GM21786 (cell line): ENCODE results near the gene CEP192.

Experiments
- ATAC-seq: cut with Tn5 transposase; IDR thresholded peaks from one replicate; pipeline ENCODE4 v1.9.1; 2021; ENCODE audit not compliant: unreplicated experiment

CEP192 gene

DNA sequence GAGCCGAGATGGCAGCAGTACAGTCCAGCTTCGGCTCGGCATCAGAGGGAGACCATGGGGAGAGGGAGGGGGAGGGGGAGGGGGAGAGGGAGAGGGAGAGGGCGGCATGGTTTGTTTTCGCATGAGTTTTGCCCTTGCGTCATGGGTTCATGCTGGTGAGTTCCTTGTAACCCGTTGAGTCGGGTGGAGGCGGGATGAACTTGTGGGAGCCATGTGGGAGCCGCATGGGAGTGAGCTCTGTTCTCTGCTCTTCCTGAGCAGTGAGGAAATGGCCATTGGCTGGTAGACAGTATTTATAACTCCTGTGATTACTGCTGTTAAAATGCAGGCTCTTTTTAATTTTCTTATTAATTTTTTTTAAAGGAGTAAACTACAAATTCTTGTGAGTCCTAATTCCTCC is 108.0 kb downstream of the CEP192 start:
- no peak for ATAC-seq

DNA sequence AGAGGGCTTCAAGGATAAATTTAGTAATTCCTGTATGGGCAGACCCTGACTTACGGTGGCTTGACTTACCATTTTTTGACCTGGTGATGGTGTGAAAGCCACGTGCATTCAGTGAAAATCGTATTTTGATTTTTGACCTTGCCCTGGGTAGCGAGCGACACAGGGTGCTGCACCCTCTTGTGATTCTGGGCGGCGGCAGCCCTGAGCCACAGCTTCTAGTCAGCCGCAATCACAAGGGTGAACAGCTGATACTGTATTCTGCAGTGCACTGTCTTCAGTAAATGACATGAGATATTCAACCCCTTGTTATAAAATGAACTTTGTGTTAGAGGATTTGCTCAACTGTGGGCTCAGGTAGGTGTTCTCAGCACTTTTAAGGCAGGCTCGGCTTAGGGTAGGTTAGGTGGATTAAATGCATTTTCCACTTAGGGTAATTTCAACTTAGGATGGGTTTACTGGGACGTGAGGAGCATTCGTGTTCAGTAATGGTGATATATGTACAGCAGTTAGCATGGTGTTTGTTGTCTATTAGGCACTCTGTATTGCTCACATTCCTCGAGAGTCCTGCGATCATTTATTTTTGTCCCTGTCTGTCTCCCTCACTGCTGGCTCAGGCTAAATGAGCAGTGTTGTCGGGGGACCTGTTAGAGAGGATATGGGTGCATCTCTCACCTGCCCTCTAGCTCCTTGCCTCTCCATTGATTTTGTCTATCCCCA is 109.9 kb downstream of the CEP192 start:
- no peak for ATAC-seq

DNA sequence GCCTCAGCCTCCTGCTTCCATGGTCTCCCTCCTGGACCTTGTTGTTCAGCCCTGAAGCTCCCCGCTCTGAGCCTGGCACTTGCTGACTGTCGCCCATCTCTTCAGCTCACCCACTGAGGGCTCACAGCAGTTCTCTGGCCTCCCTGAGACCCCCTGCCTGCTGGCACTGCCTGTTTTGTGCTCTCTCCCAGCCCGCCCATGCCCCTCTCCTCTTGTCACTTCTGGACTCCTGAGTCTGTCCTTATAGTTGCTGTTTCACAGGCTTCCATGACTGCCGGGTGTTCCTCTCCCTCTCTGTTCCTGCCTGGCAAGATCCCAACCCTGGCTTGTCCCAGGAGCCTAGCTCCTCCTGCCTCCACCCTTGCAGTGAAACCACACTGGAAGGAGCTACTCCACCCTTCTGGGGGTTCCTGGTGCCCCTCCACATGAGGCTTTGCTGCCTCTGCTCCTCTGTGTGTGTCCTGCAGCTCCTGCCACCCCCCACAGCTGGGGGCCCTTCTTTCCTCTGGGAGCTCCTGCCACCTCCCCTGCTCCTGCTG is 110.6 kb downstream of the CEP192 start:
- no peak for ATAC-seq

DNA sequence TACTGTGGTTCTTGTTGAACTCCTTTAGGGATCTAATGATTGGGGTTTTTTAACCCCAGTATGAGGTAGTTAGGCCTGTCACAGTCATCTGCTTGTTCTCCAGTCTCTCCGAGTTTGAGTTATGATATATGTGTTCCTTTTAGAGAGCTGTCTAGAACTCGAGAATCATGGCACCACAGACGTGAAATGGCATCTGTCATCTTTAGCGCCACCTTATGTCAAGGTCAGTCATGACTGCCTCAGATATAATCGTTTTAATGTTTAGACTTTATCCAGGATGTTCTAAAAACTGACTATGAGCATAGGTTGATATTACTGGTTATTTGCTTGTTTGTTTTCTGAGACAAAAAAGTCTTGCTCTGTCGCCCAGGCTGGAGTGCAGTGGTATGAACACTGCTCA is 112.2 kb downstream of the CEP192 start:
- ATAC-seq: no peak

DNA sequence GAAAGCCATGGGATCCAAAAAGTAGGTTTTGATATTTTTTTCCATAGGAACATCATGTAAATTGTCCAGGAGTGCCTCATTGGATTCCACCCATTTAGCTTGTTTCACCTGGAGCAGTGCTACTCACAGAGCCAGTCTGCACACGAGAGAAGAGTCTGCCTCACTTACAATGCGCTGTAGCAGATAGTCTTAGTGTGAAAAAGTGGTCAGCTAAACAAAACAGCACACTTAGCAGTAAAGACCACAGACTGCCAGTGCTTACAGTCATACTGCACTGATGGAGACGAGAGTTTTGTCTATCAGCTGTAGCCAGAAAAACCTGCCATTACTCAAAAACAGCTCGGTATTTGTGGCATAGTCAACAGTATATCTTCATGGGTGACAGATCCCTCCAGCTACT is 113.9 kb downstream of the CEP192 start:
- no peak for ATAC-seq

DNA sequence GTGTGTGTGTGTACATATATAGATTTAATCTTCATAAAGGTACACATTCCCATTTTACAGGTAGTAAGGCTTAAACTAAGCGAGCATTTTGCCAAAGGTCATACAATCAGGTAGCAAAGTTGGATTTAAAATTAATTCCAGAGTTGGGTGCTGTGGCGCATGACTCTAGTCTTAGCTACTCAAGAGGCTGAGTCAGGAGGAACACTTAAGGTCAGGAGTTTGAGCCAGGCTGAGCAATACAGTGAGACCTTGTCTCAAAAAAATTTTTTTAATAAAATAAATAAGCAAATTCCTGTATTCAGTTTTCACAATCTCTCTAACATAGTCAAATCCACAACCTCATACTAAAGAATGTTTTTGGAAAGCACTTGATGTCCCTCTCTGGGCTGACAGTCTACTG is 115.9 kb downstream of the CEP192 start:
- ATAC-seq: no peak

DNA sequence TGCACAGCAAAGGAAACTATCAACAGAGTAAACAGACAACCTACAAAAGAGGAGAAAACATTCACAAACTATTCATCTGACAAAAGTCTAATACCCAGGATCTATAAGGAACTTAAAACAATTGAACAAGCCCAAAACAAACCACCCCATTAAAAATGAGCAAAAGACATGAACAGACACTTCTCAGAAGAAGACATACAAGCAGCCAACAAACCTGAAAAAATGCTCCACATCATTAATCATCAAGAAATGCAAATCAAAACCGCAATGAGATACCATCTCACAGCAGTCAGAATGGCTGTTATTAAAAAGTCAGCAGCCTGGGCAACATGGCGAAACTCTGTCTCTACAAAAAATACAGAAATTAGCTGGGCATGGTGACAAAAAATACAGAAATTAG is 117.2 kb downstream of the CEP192 start:
- no peak for ATAC-seq

DNA sequence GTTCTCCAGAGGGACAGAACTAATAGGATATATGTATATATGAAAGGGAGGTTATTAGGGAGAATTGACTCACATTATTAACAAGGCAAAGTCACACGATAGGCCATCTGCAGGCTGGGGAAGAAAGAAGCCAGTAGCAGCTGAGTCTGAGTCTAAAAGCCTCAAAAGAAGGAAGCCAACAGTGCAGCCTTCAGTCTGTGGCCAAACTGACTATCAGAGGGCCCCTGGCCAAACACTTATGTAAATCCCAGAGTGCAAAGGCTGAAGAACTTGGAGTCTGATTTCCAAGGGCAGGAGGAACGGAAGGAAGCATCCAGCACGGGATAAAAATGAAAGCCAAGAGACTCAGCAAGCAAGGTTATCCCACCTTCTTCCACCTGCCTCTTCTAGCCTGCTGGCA is 119.4 kb downstream of the CEP192 start:
- ATAC-seq: no peak

DNA sequence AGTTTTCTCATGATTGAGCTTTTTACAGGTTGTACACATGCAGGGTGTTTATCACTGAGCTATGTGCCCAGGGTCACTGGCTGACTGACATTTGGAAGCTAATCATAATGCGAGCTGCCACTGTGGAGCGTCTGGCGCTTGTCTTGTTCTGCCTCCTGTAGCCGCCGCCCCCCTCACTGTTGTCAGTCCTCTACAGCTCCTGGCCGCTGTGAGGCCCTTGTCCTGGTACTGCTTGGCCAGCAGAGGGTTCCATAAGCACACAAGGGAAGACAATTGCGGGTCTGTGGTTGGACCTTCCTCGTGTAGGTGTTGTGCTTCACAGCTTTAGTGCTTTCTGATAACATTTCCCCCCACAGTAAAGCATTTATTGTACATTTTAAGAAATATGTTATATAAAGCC is 121.8 kb downstream of the CEP192 start:
- ATAC-seq: no peak

DNA sequence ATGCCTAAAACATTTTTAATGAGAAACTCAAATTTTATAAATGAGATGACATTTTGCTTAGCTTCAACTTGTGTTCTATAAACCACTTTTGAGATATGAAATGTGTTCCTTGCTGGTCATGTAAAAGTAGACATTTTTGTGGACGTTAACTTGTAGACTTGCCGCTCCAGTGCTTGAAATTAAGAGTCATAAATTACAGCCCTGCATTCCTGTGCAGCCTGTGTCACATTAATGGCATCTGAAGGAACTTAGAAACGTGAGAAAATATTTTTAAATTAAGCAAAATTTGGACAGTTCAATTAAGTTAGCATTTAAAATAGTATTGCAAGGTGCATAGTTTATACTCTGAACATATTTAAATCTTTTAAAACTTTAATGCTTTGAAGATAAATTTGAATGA is 129.1 kb downstream of the CEP192 start:
- ATAC-seq: no peak

DNA sequence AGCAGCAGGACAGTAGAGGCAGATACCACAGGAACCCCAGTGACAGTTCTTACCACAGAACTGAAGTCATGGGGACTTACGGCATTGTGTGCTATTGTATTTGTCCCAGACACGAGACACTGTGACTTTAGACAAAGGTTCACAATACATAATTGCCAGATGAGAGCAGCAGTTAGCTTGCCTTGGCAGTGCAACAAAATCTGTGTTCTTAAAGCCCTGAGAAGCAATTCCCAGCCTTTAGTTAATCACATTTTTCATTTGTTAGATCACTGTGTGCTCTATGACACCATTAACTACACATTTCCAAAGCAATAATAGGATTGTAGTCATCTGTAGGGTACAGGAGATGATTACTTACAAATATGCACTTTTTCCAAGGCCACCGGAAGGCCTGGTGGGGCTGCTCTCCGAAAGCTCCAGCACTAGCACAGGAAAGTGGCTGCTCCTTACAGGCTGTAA is 129.8 kb downstream of the CEP192 start:
- no peak for ATAC-seq

DNA sequence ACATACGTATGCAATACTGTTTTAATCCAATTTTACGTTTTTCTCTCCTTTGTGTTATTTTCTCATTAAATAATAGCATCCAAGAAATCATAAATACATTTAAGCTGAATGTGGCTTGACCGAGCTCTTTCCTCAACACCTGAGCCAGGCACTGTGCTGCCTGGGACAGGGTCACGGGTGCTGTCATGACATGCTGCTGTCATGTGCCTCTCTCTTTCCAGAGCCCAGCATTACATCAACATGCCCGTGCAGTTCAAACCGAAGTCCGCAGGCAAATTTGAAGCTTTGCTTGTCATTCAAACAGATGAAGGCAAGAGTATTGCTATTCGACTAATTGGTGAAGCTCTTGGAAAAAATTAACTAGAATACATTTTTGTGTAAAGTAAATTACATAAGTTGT is 133.2 kb downstream of the CEP192 start:
- ATAC-seq: no peak

DNA sequence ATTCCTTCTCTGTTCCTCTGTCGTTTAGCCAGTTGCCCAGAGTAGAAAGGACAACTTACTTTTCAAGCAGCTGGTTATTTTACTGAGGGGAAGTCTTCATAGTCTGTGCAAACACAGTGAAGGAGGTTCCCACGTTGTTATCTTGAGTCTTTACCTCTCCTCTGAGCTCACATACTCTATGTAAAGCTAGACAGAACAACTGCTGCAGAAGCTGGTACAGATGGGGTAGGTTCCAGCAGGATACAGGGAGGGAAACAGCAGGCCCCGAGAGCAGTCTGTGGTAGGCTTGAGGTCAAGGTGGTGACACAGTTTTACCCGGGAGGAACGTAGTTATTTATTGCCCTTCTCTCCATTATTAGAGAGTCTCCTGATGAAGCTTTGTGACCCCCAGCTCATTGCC is 134.0 kb downstream of the CEP192 start:
- ATAC-seq: no peak

DNA sequence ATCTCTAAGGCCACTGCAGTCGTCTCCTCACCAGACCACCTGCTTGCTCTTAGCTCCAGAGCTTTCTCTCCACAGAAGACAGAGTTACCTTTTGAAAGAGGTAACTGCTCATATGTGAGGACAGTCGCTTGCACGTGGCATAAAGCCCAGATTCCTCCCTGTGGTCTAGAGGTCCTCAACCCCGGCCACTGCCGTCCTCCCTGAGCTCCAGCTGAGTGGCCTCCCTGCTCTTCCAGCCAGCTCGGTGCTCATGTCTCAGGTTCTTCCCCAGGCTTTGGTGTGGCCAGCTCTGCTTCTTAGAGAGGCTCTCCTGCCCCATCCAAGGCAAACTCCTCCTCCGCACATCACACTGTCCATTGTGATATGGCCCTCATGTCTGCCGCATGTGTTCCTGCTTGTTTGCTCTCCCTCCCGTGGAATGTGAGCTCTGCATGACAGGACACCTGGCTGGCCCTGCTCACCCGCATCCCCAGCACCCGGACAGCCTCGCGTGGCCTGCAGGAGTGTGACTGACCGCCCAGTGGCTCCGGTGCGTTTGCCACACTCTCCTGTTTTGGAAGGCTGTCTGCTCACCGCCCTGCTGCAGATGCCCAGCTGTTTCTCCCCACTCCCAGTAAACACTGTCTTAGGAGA is 135.9 kb downstream of the CEP192 start:
- no peak for ATAC-seq

DNA sequence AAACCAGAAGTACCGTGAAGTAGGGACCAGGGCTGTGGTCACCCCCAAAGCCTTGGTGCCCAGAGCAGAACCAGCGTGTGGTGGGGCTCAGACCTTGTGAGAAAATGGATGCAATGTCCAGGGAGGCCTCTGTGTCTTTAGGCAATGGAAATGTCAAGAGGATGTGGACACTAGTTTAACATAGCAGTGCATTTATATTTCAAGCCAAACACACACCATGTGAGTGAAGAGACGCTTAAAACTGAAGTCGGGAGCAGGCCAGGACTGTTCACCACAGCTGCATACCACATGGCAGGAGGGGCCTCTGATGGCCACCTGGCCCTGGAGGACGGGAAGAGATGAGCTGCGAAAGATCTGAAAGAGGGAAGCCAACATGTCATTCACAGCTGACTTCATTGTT is 140.1 kb downstream of the CEP192 start:
- no peak for ATAC-seq

DNA sequence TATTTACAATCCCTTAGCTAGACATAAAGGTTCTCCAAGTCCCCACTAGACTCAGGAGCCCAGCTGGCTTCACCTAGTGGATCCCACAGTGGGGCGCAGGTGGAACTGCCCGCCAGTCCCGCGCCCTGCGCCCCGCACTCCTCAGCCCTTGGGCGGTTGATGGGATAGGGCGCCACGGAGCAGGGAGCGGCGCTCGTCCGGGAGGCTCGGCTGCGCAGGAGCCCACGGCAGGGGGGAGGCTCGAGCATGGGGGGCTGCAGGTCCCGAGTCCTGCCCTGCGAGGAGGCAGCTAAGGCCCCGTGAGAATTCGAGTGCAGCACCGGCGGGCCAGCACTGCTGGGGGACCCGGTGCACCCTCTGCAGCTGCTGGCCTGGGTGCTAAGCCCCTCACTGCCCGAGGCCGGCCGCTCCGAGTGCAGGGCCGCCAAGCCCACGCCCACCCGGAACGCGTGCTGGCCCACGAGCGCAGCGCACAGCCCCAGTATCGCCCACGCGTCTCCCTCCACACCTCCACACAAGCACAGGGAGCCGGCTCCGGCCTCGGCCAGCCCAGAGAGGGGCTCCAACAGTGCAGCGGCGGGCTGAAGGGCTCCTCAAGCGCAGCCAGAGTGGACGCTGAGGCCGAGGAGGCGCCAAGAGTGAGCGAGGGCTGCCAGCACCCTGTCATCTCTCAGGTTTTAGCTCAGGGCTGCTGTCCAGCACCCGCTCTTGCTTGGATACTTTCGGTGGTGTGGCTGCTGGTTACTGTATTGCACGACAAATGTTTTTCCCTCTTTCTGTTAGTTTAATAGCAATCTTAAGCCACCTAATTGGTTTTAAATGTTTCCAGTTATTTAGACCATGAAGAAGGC is 143.6 kb downstream of the CEP192 start:
- no peak for ATAC-seq

DNA sequence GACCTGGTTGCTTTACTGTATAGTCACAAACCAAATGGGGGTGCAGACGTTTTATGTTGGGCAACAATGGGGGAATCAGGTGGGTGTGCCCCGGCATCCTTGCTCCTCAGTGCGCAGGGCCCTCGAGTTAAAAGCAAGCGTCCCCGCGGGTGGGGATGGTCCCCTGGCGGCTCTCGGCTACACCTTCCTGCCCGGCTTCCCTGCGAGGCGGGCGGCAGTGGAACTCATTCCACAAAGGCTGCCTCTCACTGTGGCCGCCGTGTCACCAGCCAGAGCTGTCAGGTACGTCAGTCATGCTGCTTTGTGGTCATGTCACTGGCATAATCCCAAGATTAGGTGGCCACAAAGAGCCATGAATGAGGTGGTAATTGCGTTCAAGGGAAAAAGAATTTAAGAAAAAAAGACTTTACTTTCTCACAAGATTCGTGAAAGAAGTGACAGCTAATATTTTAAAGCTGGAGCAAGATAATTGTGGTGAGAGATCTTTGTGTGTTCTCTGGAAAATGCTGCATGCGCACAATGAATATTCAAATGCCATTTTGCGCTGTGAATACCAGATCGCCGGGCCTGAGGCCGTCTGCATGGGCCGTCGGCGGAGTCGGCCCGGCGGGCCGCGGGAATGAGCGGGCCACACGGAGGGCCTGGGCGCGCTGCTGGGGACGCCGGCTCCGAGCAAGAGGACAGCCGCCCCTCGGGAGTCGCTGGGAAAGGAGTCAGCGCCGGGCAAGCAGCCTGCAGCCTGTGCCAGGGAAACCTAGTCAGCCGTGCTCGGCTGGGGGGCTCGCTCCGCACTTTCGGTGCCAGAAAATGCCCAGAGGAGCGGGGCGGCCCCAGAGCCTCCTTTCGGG is 145.1 kb downstream of the CEP192 start:
- ATAC-seq: peak; percentile 10

DNA sequence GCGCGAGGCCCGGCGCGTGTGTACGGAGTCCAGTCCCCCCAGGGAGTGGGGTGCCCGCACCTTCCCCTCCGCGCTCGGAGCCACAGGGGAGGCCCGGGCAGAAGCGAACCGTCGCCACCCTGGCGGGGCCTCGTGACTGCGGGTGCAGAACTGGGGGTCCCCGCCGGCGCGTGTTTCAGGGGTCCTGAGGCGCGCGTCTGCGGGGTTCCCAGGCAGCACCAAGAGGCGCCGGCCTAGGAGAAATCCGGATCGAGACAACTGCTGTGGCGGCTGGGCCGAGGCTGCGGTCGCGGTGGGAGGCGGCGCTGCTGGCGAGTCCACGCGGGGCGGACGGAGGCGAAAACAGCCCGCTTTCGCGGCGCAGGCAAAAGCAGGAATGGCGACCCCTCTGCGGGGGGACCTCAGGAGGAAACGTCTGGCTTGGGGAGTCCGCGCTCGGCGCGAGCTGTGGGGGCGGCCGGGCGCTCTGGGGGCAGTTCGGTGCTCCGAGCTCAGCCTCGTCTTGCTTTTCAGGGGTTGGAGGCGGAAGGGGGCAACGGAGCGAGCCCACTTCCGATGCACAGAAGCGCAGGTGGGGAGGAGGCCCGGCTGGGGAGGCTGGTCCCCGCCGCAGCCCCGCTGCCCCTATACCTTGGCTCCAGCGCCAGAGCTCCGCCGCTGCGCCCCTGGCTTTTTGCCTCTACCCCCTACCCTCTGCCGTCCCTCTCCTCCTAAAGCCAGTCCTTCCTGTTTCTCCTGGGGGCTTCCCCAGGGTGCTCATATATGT is 145.9 kb downstream of the CEP192 start:
- ATAC-seq: peak; percentile 35

DNA sequence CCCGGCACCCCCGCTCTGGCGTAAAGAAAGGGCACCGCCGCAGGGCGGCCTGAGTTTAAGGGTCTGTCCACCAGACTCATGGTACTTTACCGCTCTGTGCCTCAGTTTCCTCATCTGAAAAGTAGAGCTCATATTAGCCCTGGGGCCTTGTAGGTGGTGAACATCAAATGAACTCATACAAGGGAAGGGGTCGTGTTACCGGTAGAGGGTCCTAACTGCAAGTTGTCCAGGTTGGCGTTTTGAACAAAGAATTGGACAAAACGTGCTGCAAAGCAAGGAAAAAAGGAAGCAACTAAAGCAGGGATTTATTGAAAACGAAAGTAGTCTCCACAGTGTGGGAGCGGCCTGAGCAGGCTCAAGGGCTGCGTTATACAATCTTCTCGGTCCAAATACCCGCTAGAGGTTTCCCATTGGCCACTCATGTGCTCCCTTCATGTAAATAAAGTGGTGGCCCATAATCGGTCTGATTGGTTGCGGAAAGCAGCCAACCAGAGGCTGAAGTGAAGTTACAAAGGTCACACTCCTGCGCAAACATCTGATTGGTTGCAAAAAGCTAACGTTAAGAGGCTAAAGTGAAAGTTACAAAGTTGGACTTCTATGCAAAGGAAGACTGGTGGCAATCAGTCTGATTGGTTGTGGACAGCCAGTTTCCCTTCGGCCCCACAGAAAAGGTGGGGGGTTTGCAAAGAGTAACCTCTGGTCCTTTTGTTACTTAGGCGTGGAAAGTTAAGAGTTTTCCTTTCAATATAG is 146.7 kb downstream of the CEP192 start:
- peak; percentile 52 for ATAC-seq
